ENCODE measurements around the gene KLRF2.

- TF ChIP-seq CTCF (IDR thresholded peaks at IDR 0.05) (no peak), POLR2AphosphoS5 (IDR thresholded peaks at IDR 0.05; ENCODE audit: insufficient read depth in 1 of 2, low read depth in 1 of 2) (no peak), POLR2A (IDR thresholded peaks at IDR 0.05) (no peak)
Observed at GRCh38 chr12:9932270-9932669, 51.0 kb downstream of the KLRF2 start, which contains the start of gene CLEC2A.

Data from vagina (tissue), 2 donors.